ENCODE data around the gene VHLL.

Gene VHLL

GRCh38 chr1:156251527-156251926, 47.6 kb downstream of the VHLL start:
- no peak for DNase-seq

- no peak for DNase-seq
Observed at GRCh38 chr1:156249593-156249992, 49.5 kb downstream of the VHLL start.

Measured in NCI-H1417 (cell line).